HEK293 (cell line): ENCODE results near the gene ADM2.

Experiments
- CTCF ChIA-PET: fragments of 350-600 bp; formaldehyde crosslinking; extraction: SDS; loops from one replicate; lab custom pipeline; 2021; ENCODE audit warnings: antibody characterized with exemption; lab: Yijun Ruan, JAX
- POLR2A ChIA-PET: fragments of 300-600 bp; formaldehyde crosslinking; extraction: SDS; loops from one replicate; lab custom pipeline; 2020; ENCODE audit warnings: antibody characterized with exemption, inconsistent platforms; lab: Yijun Ruan, JAX
- H3K27ac ChIP-seq: fragments of 200-500 bp; sonication (Bioruptor generic); 2 replicates; pipeline ENCODE4 v1.5.1; 2014; ENCODE audit warnings: low read depth, low read length, control low read depth, inconsistent platforms; ENCODE audit errors: extremely low read depth
- H3K36me3 ChIP-seq, 2 experiments: fragments of 200-500 bp in 1 of 2; sonication (Bioruptor generic) in 1 of 2; 1 replicate in 1 of 2; 2 replicates in 1 of 2; pipeline ENCODE4 v1.5.1; 2014 to 2017; ENCODE audit warnings: inconsistent platforms in 2 of 2, low read length in 2 of 2; ENCODE audit not compliant: control insufficient read depth in 2 of 2, insufficient read depth in 1 of 2
- H3K4me1 ChIP-seq: fragments of 200-500 bp; sonication (Bioruptor generic); 2 replicates; pipeline ENCODE4 v1.5.1; 2014; ENCODE audit warnings: mild to moderate bottlenecking, low read length, inconsistent platforms; ENCODE audit not compliant: control insufficient read depth, insufficient read depth
- H3K4me3 ChIP-seq: 2 replicates; pipeline ENCODE4 v1.5.1; 2011; ENCODE audit warnings: low read depth, mild to moderate bottlenecking, control low read depth, low read length, moderate library complexity
- H3K9me3 ChIP-seq: fragments of 200-500 bp; sonication (Bioruptor generic); 2 replicates; pipeline ENCODE4 v1.5.1; 2014; ENCODE audit warnings: low read depth, low read length, inconsistent platforms; ENCODE audit not compliant: control insufficient read depth, insufficient read depth
- BCL11A ChIP-seq: fragments of 450-650 bp; formaldehyde crosslinking; IDR thresholded peaks from 2 replicates; pipeline ENCODE4 v1.5.1; 2016; ENCODE audit warnings: low read depth, missing biosample characterization, missing genetic modification characterization
- GLI4 ChIP-seq: fragments of 450-650 bp; formaldehyde crosslinking; IDR thresholded peaks from 2 replicates; pipeline ENCODE4 v1.5.1; 2016; ENCODE audit warnings: missing biosample characterization, missing genetic modification characterization
- GLIS2 ChIP-seq: fragments of 450-650 bp; formaldehyde crosslinking; IDR thresholded peaks from 2 replicates; pipeline ENCODE4 v1.5.1; 2016; ENCODE audit warnings: missing biosample characterization, missing genetic modification characterization
- HIC1 ChIP-seq: fragments of 450-650 bp; formaldehyde crosslinking; IDR thresholded peaks from 2 replicates; pipeline ENCODE4 v1.5.1; 2016; ENCODE audit warnings: missing biosample characterization, missing genetic modification characterization
- HOXA7 ChIP-seq: sonication (generic); formaldehyde crosslinking; IDR thresholded peaks from 2 replicates; pipeline ENCODE4 v1.8.1; 2022; ENCODE audit warnings: missing genetic modification reagents, borderline replicate concordance
- KLF7 ChIP-seq: fragments of 450-650 bp; formaldehyde crosslinking; IDR thresholded peaks from 2 replicates; pipeline ENCODE4 v1.5.1; 2016; ENCODE audit warnings: missing biosample characterization, missing genetic modification characterization, borderline replicate concordance
- KLF8 ChIP-seq: fragments of 450-650 bp; formaldehyde crosslinking; IDR thresholded peaks from 2 replicates; pipeline ENCODE4 v1.5.1; 2016; ENCODE audit warnings: missing biosample characterization, missing genetic modification characterization
- PRDM2 ChIP-seq: fragments of 450-650 bp; formaldehyde crosslinking; IDR thresholded peaks from 2 replicates; pipeline ENCODE4 v1.5.1; 2016; ENCODE audit warnings: missing biosample characterization, missing genetic modification characterization, borderline replicate concordance
- ZBTB21 ChIP-seq: fragments of 450-650 bp; formaldehyde crosslinking; IDR thresholded peaks from 2 replicates; pipeline ENCODE4 v1.5.1; 2017; ENCODE audit warnings: missing biosample characterization, missing genetic modification characterization
- ZNF112 ChIP-seq: fragments of 450-650 bp; formaldehyde crosslinking; IDR thresholded peaks from 2 replicates; pipeline ENCODE4 v1.5.0; 2017; ENCODE audit warnings: missing biosample characterization, missing genetic modification characterization
- ZNF157 ChIP-seq: fragments of 450-650 bp; formaldehyde crosslinking; IDR thresholded peaks from 2 replicates; pipeline ENCODE4 v1.5.1; 2016; ENCODE audit warnings: missing biosample characterization, missing genetic modification characterization
- ZNF174 ChIP-seq: fragments of 450-650 bp; formaldehyde crosslinking; IDR thresholded peaks from 2 replicates; pipeline ENCODE4 v1.5.0; 2017; ENCODE audit warnings: missing biosample characterization, mild to moderate bottlenecking, missing genetic modification characterization
- ZNF211 ChIP-seq: fragments of 450-650 bp; formaldehyde crosslinking; IDR thresholded peaks from 2 replicates; pipeline ENCODE4 v1.5.1; 2016; ENCODE audit warnings: low read depth, missing biosample characterization, missing genetic modification characterization
- ZNF221 ChIP-seq: fragments of 450-650 bp; formaldehyde crosslinking; IDR thresholded peaks from 2 replicates; pipeline ENCODE4 v1.5.1; 2017; ENCODE audit warnings: missing biosample characterization, missing genetic modification characterization, borderline replicate concordance
- ZNF248 ChIP-seq: fragments of 450-650 bp; formaldehyde crosslinking; IDR thresholded peaks from 2 replicates; pipeline ENCODE4 v1.5.1; 2017; ENCODE audit warnings: missing biosample characterization, missing genetic modification characterization
- ZNF280D ChIP-seq: fragments of 450-650 bp; formaldehyde crosslinking; IDR thresholded peaks from 2 replicates; pipeline ENCODE4 v1.5.1; 2016; ENCODE audit warnings: missing biosample characterization, missing genetic modification characterization
- ZNF366 ChIP-seq: fragments of 450-650 bp; formaldehyde crosslinking; conservative IDR thresholded peaks from 2 replicates; pipeline ENCODE4 v1.5.1; 2016; ENCODE audit warnings: missing biosample characterization, missing genetic modification characterization
- ZNF501 ChIP-seq: fragments of 450-650 bp; formaldehyde crosslinking; IDR thresholded peaks from 2 replicates; pipeline ENCODE4 v1.5.1; 2016; ENCODE audit warnings: missing biosample characterization, missing genetic modification characterization
- ZNF529 ChIP-seq: fragments of 450-650 bp; formaldehyde crosslinking; IDR thresholded peaks from 2 replicates; pipeline ENCODE4 v1.5.1; 2017; ENCODE audit warnings: missing genetic modification characterization, missing biosample characterization; ENCODE audit not compliant: insufficient replicate concordance
- ZNF664 ChIP-seq: fragments of 450-650 bp; formaldehyde crosslinking; IDR thresholded peaks from 2 replicates; pipeline ENCODE4 v1.5.1; 2016; ENCODE audit warnings: missing biosample characterization, missing genetic modification characterization

Gene ADM2

GRCh38 chr22:50446708-50447575 lies 34.4 kb upstream of the ADM2 start:
- TF ChIP-seq ZNF664 (tag by site-specific recombination) (no peak), GLI4 (tag by site-specific recombination) (no peak), ZNF501 (tag by site-specific recombination) (no peak), HIC1 (tag by site-specific recombination) (0 out of 2 replicates have a peak, but pooled peaks have one; percentile 33), BCL11A (tag by site-specific recombination) (0 out of 2 replicates have a peak, but pooled peaks have one; percentile 8), KLF8 (peak; percentile 13; the same call in 1 of the 2 replicates), KLF7 (no peak)
- Histone ChIP-seq H3K9me3 (no peaks in the 10 kb centered on the region), H3K36me3 (peaks cover 26 to 85% of the 10 kb centered on the region in 2 experiments), H3K4me3 (no peak overlapping the region), H3K27ac (no peak overlapping the region), H3K4me1 (no peaks in the 10 kb centered on the region; the same call in 1 of the 2 replicates)
- ChIA-PET POLR2A (interaction anchor here (0.6 kb wide), 1 partner anchor 181 kb away, joined by 5 read pairs; no protein-coding TSS in a partner anchor), CTCF (interaction anchor here (0.7 kb wide), 1 partner anchor 8 kb away, joined by 5 read pairs; no protein-coding TSS in a partner anchor)

DNA sequence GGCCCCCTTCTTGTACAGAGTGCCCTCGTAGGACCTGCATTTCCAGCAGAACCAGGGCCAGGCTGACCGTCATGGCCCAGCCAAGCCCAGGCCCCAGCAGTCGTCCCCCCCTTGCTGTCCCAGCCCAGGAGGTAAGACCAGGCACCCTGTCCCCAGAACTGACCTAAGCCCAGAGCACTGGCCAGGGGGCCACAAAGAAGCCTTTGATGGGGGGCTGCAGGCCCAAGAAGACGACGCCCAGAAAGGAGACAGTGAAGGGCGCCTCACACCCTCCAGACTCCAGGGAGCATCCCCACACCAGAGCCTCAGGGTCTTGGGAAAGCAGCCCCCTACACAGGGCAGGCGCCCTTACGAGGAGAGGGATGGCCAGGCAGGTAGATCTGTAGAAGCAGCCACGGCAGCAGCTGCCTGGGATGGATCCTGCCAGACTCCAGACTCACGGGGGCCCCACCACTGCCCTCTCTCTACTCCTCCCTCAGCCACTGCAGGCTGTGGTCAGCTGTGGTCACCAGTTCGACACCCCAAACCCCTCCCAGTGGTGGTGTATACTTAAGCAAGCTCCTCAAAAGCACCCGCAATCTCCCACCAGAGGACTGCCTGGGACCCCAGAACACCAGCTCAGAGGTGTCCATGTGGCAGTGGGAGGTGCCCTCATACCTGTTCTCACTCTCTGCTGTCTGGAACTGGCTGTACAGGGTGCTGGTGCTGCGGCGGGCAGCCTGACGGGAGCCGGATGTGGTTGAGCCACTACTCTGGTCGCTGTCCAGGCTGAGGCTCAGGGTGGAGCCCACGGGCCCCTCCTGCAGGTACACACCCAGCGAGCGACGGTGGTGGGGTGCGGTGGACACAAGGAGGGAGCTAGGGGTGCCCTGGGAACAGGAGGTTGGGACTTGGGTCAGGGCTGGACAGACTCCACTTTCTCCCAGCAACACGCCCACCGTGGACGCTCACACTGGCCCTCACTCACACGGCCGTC lies 33.5 kb upstream of the ADM2 start:
- no peak overlapping the region for H3K4me3 ChIP-seq
- POLR2A ChIA-PET = interaction anchor here (0.6 kb wide), 2 partner anchors 22 to 52 kb away, joined by 3 read pairs; no protein-coding TSS in a partner anchor
- H3K36me3 ChIP-seq = peaks cover 35 to 85% of the 10 kb centered on the region in 2 experiments
- H3K4me1 ChIP-seq = no peaks in the 10 kb centered on the region; the same call in 1 of the 2 replicates
- H3K27ac ChIP-seq = no peak overlapping the region
- CTCF ChIA-PET = interaction anchor here (0.7 kb wide), 1 partner anchor 9 kb away, joined by 5 read pairs; no protein-coding TSS in a partner anchor
- H3K9me3 ChIP-seq = no peaks in the 10 kb centered on the region
- TF ChIP-seq ZNF221 (tag by site-specific recombination) (no peak), ZNF280D (no peak), PRDM2 (no peak), HOXA7 (CRISPR knock-in tag) (no peak), ZNF112 (tag by site-specific recombination) (no peak), ZBTB21 (no peak), ZNF366 (tag by site-specific recombination) (no peak), ZNF529 (no peak), ZNF211 (no peak), ZNF174 (tag by site-specific recombination) (no peak), ZNF157 (tag by site-specific recombination) (no peak), ZNF248 (tag by site-specific recombination) (no peak), GLIS2 (tag by site-specific recombination) (peak; percentile 24; the same call in 1 of the 2 replicates)
